GM12873 (cell line): ENCODE measurements around the gene SHC1.

ENCODE experiments used
- CTCF ChIP-seq: IDR thresholded peaks from 2 replicates; pipeline ENCODE4 v1.5.1; 2012; ENCODE audit warnings: low read depth, mild to moderate bottlenecking, moderate library complexity, low read length, control low read depth; ENCODE audit not compliant: insufficient read depth; ENCODE audit errors: missing control alignments

The SHC1 gene

GRCh38 chr1:155005076-155006011 is 34.8 kb upstream of the SHC1 start:
- no peak for TF ChIP-seq CTCF

- no peak for TF ChIP-seq CTCF
Observed at GRCh38 chr1:155004352-155005075, 34.0 kb upstream of the SHC1 start.

- no peak for TF ChIP-seq CTCF
Observed at GRCh38 chr1:155003766-155004351, 33.3 kb upstream of the SHC1 start.

GRCh38 chr1:155003227-155003765 is 32.7 kb upstream of the SHC1 start:
- no peak for TF ChIP-seq CTCF

- TF ChIP-seq CTCF: peak; percentile 2
Observed at GRCh38 chr1:155002464-155003226, 32.1 kb upstream of the SHC1 start, which contains the start of gene ZBTB7B. Gene ZBTB7B, plus strand, starts transcription at chr1:155002802. Its CDS starts 11,859 bp downstream, at chr1:155014661.

- peak; percentile 43 for TF ChIP-seq CTCF
Observed at GRCh38 chr1:155001675-155002463, 31.3 kb upstream of the SHC1 start.
